ENCODE data around the gene GABRA5. TPM values are rescaled to one million over a fixed set of nuclear protein-coding genes. Genes with fewer than 3 reads are reported as not detected.

Gene GABRA5
- total and polyA plus RNA-seq, 11 donors, result not detected

DNA sequence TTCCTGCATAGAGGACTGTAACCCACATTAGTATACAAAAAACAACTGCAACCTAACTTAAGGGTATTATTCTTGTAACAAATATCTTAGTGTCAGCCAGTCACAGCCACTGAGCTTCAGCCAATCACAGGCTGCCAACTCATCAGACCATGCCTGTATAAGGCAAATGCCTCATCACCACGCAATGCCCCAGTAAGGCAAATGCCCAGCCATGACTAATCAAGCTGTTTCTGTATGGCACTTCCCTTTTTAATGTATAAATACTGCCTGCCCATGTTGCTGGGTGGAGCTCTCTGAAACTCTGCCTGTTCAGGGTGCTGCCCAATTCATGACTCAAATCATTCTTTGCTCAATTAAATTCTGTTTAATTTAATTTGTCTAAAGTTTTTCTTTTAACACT is 18.4 kb upstream of the GABRA5 start:
- 64 to 83% (median 73%) methylated on average over 1 of the region's 1 CpG for whole genome bisulfite sequencing, 4 donors
- Histone ChIP-seq H3K36me3 (no peaks in the 10 kb centered on the region), H3K4me1 (no peaks in the 10 kb centered on the region), H3K27ac (no peak overlapping the region), H3K4me3 (no peak overlapping the region), H3K9me3 (no peaks in the 10 kb centered on the region), H3K27me3 (no peaks in the 10 kb centered on the region)
- DNase-seq, result no peak
- intact Hi-C loops (cut with DNase I), result loop anchor here in 1 of 10 donors (10.0 kb wide), 1 partner anchor 66 kb away; no protein-coding TSS in a partner anchor
- ATAC-seq, result no peak
- TF ChIP-seq CTCF (IDR thresholded peaks at IDR 0.05), result no peak
- TF ChIP-seq POLR2A (IDR thresholded peaks at IDR 0.05), result no peak

GRCh38 chr15:26850161-26850560 is 16.7 kb upstream of the GABRA5 start:
- no peaks in the 10 kb centered on the region for H3K4me1 ChIP-seq
- H3K27me3 ChIP-seq, result no peaks in the 10 kb centered on the region
- H3K4me3 ChIP-seq, result no peak overlapping the region
- DNase-seq (no peak), ATAC-seq (no peak)
- intact Hi-C loops (cut with DNase I), result loop anchor here in 1 of 10 donors (10.0 kb wide), 1 partner anchor 555 kb away; no protein-coding TSS in a partner anchor
- no peak overlapping the region for H3K27ac ChIP-seq
- TF ChIP-seq POLR2A (IDR thresholded peaks at IDR 0.05) (no peak), CTCF (IDR thresholded peaks at IDR 0.05) (no peak)
- 81 to 87% (median 84%) methylated on average over 3 of the region's 3 CpGs for WGBS, 4 donors
- no peaks in the 10 kb centered on the region for H3K9me3 ChIP-seq
- no peaks in the 10 kb centered on the region for H3K36me3 ChIP-seq

DNA sequence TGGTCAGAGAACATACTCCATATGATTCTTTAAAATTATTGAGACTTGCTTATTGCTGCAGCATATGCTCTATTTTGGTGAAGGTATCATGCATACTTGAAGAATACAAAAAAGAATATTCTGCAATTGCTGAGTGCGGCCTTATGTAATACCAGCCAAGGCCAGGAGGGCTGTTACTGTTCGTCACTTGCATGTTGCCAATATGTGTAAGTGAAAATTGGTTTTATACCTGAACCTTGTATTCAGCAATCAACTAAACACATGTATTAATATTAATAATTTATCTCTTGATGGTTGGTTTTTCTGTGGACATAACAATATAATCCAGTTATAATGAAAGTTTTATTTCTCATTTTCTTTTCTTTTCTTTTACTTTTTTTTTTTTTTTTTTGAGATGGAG is 13.9 kb upstream of the GABRA5 start:
- intact Hi-C loops (cut with DNase I), result loop anchor here in 1 of 10 donors (10.0 kb wide), 1 partner anchor 558 kb away; no protein-coding TSS in a partner anchor
- 76 to 85% (median 81%) methylated on average over 2 of the region's 2 CpGs for WGBS, 4 donors
- ATAC-seq (no peak), DNase-seq (no peak)
- TF ChIP-seq CTCF (IDR thresholded peaks at IDR 0.05) (no peak), POLR2A (IDR thresholded peaks at IDR 0.05) (no peak)
- H3K27me3 ChIP-seq, result peaks cover 0 to 3% (median 0%) of the 10 kb centered on the region in 9 donors
- no peak overlapping the region for H3K4me3 ChIP-seq
- H3K36me3 ChIP-seq, result no peaks in the 10 kb centered on the region
- no peak overlapping the region for H3K27ac ChIP-seq
- H3K9me3 ChIP-seq, result no peaks in the 10 kb centered on the region
- no peaks in the 10 kb centered on the region for H3K4me1 ChIP-seq

DNA sequence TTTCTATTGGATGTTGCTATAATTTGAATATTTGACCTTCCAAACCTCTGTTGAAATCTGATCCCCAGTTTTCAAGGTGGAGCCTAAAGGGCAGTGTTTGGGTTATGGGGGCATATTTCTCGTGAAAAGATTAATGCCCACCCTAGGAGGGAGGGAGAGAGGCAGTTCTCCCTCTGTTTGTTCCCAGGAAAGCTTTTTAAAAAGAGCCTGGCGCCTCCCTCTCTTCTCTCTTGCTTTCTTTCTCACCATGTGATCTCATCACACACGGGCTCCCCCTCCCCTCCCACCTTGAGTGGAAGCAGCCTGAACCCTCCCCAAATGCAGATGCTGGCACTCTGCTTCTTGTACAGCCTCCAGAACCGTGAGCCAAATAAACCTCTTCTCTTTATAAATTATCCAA is 12.4 kb upstream of the GABRA5 start:
- H3K36me3 ChIP-seq, result no peaks in the 10 kb centered on the region
- H3K9me3 ChIP-seq, result no peaks in the 10 kb centered on the region
- DNase-seq, result no peak
- no peak overlapping the region for H3K4me3 ChIP-seq
- TF ChIP-seq POLR2A (IDR thresholded peaks at IDR 0.05) (no peak), CTCF (IDR thresholded peaks at IDR 0.05) (no peak)
- no peak overlapping the region for H3K27ac ChIP-seq
- 51 to 63% (median 56%) methylated on average over 4 of the region's 4 CpGs for WGBS, 4 donors
- H3K27me3 ChIP-seq, result peaks cover 0 to 3% (median 0%) of the 10 kb centered on the region in 9 donors
- H3K4me1 ChIP-seq, result no peaks in the 10 kb centered on the region
- intact Hi-C loops (cut with DNase I), result loop anchor here in 1 of 10 donors (10.0 kb wide), 1 partner anchor 560 kb away; no protein-coding TSS in a partner anchor
- ATAC-seq, result no peak
